Spleen (tissue), 11 donors: ENCODE measurements around the gene NEMF. TPM values are rescaled to one million over a fixed set of nuclear protein-coding genes. Genes with fewer than 3 reads are reported as not detected.
A peak's percentile ranks its signal among the peaks of the same experiment; 100 is the strongest.

Experiments used
- DNase-seq: peaks from one replicate; pipeline ENCODE4 v3.0.0-alpha.2; 2020
- H3K27ac ChIP-seq, 8 donors: fragments of 200-600 bp; sonication (generic) in 7 of 8; 1 replicate in 4 of 8; 2 replicates in 4 of 8; pipeline versions ENCODE4 v1.5.0 to v1.8.0; 2016 to 2021; ENCODE audit warnings: inconsistent platforms in 4 of 8, mild to moderate bottlenecking in 4 of 8, moderate library complexity in 1 of 8
- H3K27me3 ChIP-seq, 7 donors: fragments of 200-600 bp; sonication (generic) in 6 of 7; replicated peaks in 1 of 7; 1 replicate in 4 of 7; 2 replicates in 3 of 7; pipeline versions ENCODE4 v1.5.0 to v1.8.0; 2016 to 2021; ENCODE audit warnings: inconsistent platforms in 3 of 7, mild to moderate bottlenecking in 1 of 7
- H3K36me3 ChIP-seq, 6 donors: fragments of 200-600 bp; sonication (generic) in 5 of 6; 1 replicate in 4 of 6; 2 replicates in 2 of 6; pipeline versions ENCODE4 v1.5.0 to v1.8.0; 2016 to 2021; ENCODE audit warnings: inconsistent platforms in 2 of 6
- H3K4me1 ChIP-seq, 6 donors: fragments of 200-600 bp; sonication (generic) in 5 of 6; 1 replicate in 3 of 6; 2 replicates in 3 of 6; pipeline versions ENCODE4 v1.5.0 to v1.8.0; 2016 to 2021; ENCODE audit warnings: inconsistent platforms in 3 of 6
- H3K4me3 ChIP-seq, 8 donors: fragments of 200-600 bp; sonication (generic) in 7 of 8; 1 replicate in 4 of 8; 2 replicates in 4 of 8; pipeline versions ENCODE4 v1.5.0 to v1.8.0; 2016 to 2021; ENCODE audit warnings: inconsistent platforms in 4 of 8, mild to moderate bottlenecking in 4 of 8, moderate library complexity in 2 of 8
- H3K9me3 ChIP-seq, 8 donors: fragments of 200-600 bp; sonication (generic) in 7 of 8; 1 replicate in 4 of 8; 2 replicates in 4 of 8; pipeline versions ENCODE4 v1.5.0 to v1.8.0; 2016 to 2021; ENCODE audit warnings: inconsistent platforms in 4 of 8
- POLR2A ChIP-seq, 3 donors: fragments of 450-650 bp; IDR thresholded peaks; one replicate each; pipeline ENCODE4 v1.5.1; 2017; ENCODE audit warnings: antibody characterized with exemption in 3 of 3, mild to moderate bottlenecking in 1 of 3
- POLR2AphosphoS5 ChIP-seq, 3 donors: sonication (generic); formaldehyde crosslinking; IDR thresholded peaks; one replicate each; pipeline ENCODE4 v1.5.1; 2017; ENCODE audit warnings: antibody characterized with exemption in 3 of 3
- WGBS, 5 donors: extraction: QIAGEN DNeasy Blood & Tissue Kit in 3 of 5; methylation state at CpG; one replicate each; pipeline versions ENCODE4 v1.1.5 to v1.1.7; 2013 to 2018; 5-methylcytosine and 5-hydroxymethylcytosine counted together
- intact Hi-C: fragments of 100-400 bp; cut with DNase I; formaldehyde crosslinking; loops from one replicate; pipeline ENCODE4 v1.15.0; 2023; ENCODE audit warnings: low total_unique reads
- polyA plus RNA-seq, 3 donors: library from polyadenylated mRNA; stranded (reverse); fragments of 200-250 nt; gene quantifications; one replicate each; pipeline ENCODE4 v1.2.1, GENCODE V29; 2013
- total RNA-seq, 7 donors: library from RNA; depleted of rRNA in 3 of 7; stranded (reverse); fragments of >200 nt in 3 of 7; fragmentation: NEBNext Ultra II Directional in 4 of 7; extraction: Animal tissue kit (Norgen Biotek cat#: 25700) in 4 of 7; gene quantifications; one replicate each; pipeline versions ENCODE4 v1.1.0 to v1.2.1, GENCODE V29; 2016 to 2021
- TF ChIP-seq, protein P1 (sequence below), 11 experiments: fragments of 200-600 bp in 7 of 11; fragments of 450-650 bp in 4 of 11; sonication (generic) in 4 of 11; IDR thresholded peaks in 8 of 11; conservative IDR thresholded peaks in 3 of 11; 1 replicate in 7 of 11; 2 replicates in 4 of 11; pipeline versions ENCODE4 v1.4.0 to v1.8.0; 2016 to 2021; ENCODE audit warnings: antibody characterized with exemption in 11 of 11, inconsistent platforms in 4 of 11, mild to moderate bottlenecking in 1 of 11
- donor health status: healthy with polysubstance abuse.
- donor health status: DM: no; HTN: no; CAD: no; lungs with moderate emphysema.
- donor health status: DM: no; HTN: no; CAD: no.
- donor health status: Bipolar disorder and iron deficiency.
- donor health status: healthy.
- donor health status: DM: no; HTN: no; CAD: no.
- donor health status: DM: yes; HTN: yes; CAD: no.

NEMF gene
- total and polyA plus RNA-seq, 10 donors: 24.3 to 187 (median 82.4) TPM

DNA sequence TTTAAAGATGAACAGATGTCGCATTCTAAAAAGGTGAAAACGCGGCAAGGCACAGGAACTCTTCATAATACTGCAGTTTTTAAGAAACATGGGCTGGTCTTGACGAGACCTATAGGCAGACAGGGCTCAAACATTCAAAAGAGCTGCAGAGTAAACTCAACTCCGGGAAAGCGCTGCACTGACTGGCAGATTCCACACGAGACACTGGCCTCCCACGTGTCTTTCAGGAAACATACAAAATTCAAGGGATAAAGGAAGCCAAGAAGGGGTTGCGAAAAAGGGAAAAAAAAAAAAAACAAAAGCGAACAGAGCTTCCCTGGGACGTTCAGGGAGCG, 39.7 kb upstream of the NEMF start:
- intact Hi-C loops: no loop called here
- TF ChIP-seq POLR2AphosphoS5 (IDR thresholded peaks at IDR 0.05) (no peak), POLR2A (IDR thresholded peaks at IDR 0.05) (peak in 1 of 3 donors; percentile 14)
- TF ChIP-seq, protein P1, sequence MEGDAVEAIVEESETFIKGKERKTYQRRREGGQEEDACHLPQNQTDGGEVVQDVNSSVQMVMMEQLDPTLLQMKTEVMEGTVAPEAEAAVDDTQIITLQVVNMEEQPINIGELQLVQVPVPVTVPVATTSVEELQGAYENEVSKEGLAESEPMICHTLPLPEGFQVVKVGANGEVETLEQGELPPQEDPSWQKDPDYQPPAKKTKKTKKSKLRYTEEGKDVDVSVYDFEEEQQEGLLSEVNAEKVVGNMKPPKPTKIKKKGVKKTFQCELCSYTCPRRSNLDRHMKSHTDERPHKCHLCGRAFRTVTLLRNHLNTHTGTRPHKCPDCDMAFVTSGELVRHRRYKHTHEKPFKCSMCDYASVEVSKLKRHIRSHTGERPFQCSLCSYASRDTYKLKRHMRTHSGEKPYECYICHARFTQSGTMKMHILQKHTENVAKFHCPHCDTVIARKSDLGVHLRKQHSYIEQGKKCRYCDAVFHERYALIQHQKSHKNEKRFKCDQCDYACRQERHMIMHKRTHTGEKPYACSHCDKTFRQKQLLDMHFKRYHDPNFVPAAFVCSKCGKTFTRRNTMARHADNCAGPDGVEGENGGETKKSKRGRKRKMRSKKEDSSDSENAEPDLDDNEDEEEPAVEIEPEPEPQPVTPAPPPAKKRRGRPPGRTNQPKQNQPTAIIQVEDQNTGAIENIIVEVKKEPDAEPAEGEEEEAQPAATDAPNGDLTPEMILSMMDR (IDR thresholded peaks at IDR 0.05 in 8 of 11, conservative IDR thresholded peaks at IDR 0.05 in 3 of 11): peak in 1 of 11 experiments; percentile 31
- H3K27me3 ChIP-seq: no peaks in the 10 kb centered on the region
- peak overlapping the region; percentile 75 to 90 (median 82) for H3K4me3 ChIP-seq
- 1% methylated on average over 12 of the region's 12 CpGs for WGBS, 5 donors
- peak overlapping the region; percentile 100 for H3K27ac ChIP-seq
- H3K36me3 ChIP-seq: peaks cover 0 to 32% (median 0%) of the 10 kb centered on the region in 6 donors
- no peaks in the 10 kb centered on the region for H3K9me3 ChIP-seq
- peaks cover 7 to 52% (median 38%) of the 10 kb centered on the region in 6 donors for H3K4me1 ChIP-seq
- DNase-seq: no peak

GRCh38 chr14:49888293-49888692, 35.7 kb upstream of the NEMF start:
- no peak for DNase-seq

GRCh38 chr14:49886523-49886922, 33.9 kb upstream of the NEMF start:
- H3K27ac ChIP-seq: no peak overlapping the region
- no peak for DNase-seq
- 72 to 91% (median 88%) methylated on average over 12 of the region's 12 CpGs for WGBS, 5 donors
- no peaks in the 10 kb centered on the region for H3K36me3 ChIP-seq
- intact Hi-C loops: loop anchor here (10.0 kb wide), 1 partner anchor 118 kb away; no protein-coding TSS in a partner anchor
- peaks cover under 1 to 8% (median 3%) of the 10 kb centered on the region in 6 donors for H3K4me1 ChIP-seq
- no peaks in the 10 kb centered on the region for H3K9me3 ChIP-seq
- no peaks in the 10 kb centered on the region for H3K27me3 ChIP-seq
- H3K4me3 ChIP-seq: no peak overlapping the region
- TF ChIP-seq, protein P1 (IDR thresholded peaks at IDR 0.05 in 8 of 11, conservative IDR thresholded peaks at IDR 0.05 in 3 of 11): no peak
- TF ChIP-seq POLR2AphosphoS5 (IDR thresholded peaks at IDR 0.05): no peak
- TF ChIP-seq POLR2A (IDR thresholded peaks at IDR 0.05): no peak

More at GRCh38 chr14:49888293-49888692, 35.7 kb upstream of the NEMF start:
- Histone ChIP-seq H3K4me1 (peaks cover 7 to 17% (median 11%) of the 10 kb centered on the region in 6 donors), H3K36me3 (no peaks in the 10 kb centered on the region), H3K4me3 (no peak overlapping the region), H3K9me3 (no peaks in the 10 kb centered on the region), H3K27ac (no peak overlapping the region), H3K27me3 (no peaks in the 10 kb centered on the region)
- intact Hi-C loops: loop anchor here (10.0 kb wide), 1 partner anchor 117 kb away; no protein-coding TSS in a partner anchor
- 87 to 92% (median 87%) methylated on average over 2 of the region's 2 CpGs for WGBS, 5 donors
- no peak for TF ChIP-seq POLR2A (IDR thresholded peaks at IDR 0.05)
- TF ChIP-seq POLR2AphosphoS5 (IDR thresholded peaks at IDR 0.05): no peak
- TF ChIP-seq, protein P1 (IDR thresholded peaks at IDR 0.05 in 8 of 11, conservative IDR thresholded peaks at IDR 0.05 in 3 of 11): no peak

DNA sequence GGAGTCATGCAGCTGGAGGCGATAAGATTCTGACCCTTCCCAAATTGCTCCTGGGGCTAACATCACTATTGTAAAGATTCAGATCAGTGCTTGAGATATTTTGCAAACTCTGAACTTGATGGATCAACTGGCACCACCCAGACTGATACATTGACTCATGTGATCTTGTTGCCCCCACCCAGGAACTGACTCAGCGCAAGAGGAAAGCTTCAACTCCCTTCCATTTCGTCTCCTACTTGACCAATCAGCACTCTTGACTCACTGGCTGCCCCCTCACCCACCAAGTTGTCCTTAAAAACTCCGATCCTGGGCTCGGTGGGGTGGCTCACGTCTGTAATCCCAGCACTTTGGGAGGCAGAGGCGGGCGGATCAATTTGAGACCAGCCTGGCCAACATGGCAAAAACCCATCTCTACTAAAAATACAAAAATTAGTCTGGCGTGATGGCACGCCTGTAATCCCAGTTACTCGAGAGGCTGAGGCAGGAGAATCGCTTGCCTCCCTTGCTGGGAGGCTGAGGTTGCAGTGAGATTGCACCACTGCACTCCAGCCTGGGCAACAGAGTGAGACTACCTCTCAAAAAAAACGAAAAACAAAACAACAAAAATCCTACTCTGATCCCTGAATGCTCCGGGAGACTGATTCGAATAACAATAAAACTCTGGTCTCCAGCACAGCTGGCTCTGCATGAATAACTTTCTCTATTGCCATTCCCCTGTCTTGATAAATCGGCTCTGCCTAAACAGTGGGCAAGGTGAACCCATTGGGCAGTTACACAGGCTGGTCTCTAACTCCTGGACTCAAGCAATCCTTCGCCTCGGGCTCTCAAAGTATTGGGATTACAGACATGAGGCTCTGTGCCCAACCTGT, 30.5 kb upstream of the NEMF start:
- TF ChIP-seq, protein P1 (IDR thresholded peaks at IDR 0.05 in 8 of 11, conservative IDR thresholded peaks at IDR 0.05 in 3 of 11): no peak
- no peak for TF ChIP-seq POLR2A (IDR thresholded peaks at IDR 0.05)
- no peak for TF ChIP-seq POLR2AphosphoS5 (IDR thresholded peaks at IDR 0.05)
- Histone ChIP-seq H3K27ac (no peak overlapping the region), H3K9me3 (no peaks in the 10 kb centered on the region), H3K4me3 (no peak overlapping the region), H3K4me1 (peaks cover 0 to 18% (median 8%) of the 10 kb centered on the region in 6 donors), H3K27me3 (no peaks in the 10 kb centered on the region), H3K36me3 (no peaks in the 10 kb centered on the region)
- intact Hi-C loops: loop anchor here (10.0 kb wide), 1 partner anchor 122 kb away; no protein-coding TSS in a partner anchor
- 88 to 92% (median 89%) methylated on average over 18 of the region's 18 CpGs for WGBS, 5 donors
- DNase-seq: no peak
